ENCODE results near the gene MLF2. TPM values are rescaled to one million over a fixed set of nuclear protein-coding genes. Genes with fewer than 3 reads are reported as not detected.

Gene MLF2
- polyA plus RNA-seq, 2 of the 4 experiments (the other 2 are of a cell fraction): 295 to 302 TPM

DNA sequence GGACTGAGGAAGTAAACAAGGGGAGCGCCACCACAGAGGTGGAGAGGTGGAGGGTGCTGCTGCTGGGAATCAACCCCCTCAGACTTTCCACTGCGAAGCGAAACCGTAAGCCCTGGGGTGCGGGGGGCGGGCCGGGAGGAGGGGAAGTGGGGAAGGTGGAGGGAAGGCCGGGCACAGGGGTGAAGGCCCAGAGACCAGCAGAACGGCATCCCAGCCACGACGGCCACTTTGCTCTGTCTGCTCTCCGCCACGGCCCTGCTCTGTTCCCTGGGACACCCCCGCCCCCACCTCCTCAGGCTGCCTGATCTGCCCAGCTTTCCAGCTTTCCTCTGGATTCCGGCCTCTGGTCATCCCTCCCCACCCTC, 19.4 kb upstream of the MLF2 start, which contains the start of gene LAG3:
Gene LAG3, plus strand, starts transcription at position 190 of the 365 bp plus-strand sequence. CDS start 333 bp downstream, outside the sequence.
- ChIA-PET CTCF (interaction anchor here (1.3 to 26.0 kb wide), 5 partner anchors 10 to 218 kb away, joined by 4 to 670 read pairs (median 10); partner anchors contain the start of genes CD4 and MLF2), POLR2A (no interaction called here)
- peak within 1 kb of the TSS in 1 of 2 experiments; percentile 7; a peak in 2 of 6 replicates for H3K27ac ChIP-seq
- H3K4me2 ChIP-seq: peak within 1 kb of the TSS; percentile 26; the same call in 1 of the 3 replicates
- ATAC-seq (peak in 1 of 2 experiments; percentile 3; a peak in 1 of 6 replicates), FAIRE-seq (no peak), DNase-seq (ENCODE audit: low read depth in 1 of 2, low spot score in 1 of 2) (no peak)
- H3K4me1 ChIP-seq: peaks cover 49% of the 10 kb centered on the region
- no peaks in the 10 kb centered on the region for H3K9me3 ChIP-seq
- TF ChIP-seq FOXS1 (CRISPR knock-in tag; IDR thresholded peaks at IDR 0.05) (no peak), KDM5A (IDR thresholded peaks at IDR 0.05) (no peak), BHLHE40 (IDR thresholded peaks at IDR 0.05; ENCODE audit: low read depth, low read length) (no peak), RCOR1 (IDR thresholded peaks at IDR 0.05; ENCODE audit: low read depth, low read length) (no peak), JUNB (IDR thresholded peaks at IDR 0.05) (no peak), ZSCAN20 (CRISPR knock-in tag; IDR thresholded peaks at IDR 0.05) (no peak), GATA3 (IDR thresholded peaks at IDR 0.05; ENCODE audit: borderline replicate concordance) (no peak)
- no peak within 1 kb of the TSS for H3K4me3 ChIP-seq
- WGBS (ENCODE audit: missing lambda C conversion rate): 68% methylated on average over 9 of the region's 15 CpGs

DNA sequence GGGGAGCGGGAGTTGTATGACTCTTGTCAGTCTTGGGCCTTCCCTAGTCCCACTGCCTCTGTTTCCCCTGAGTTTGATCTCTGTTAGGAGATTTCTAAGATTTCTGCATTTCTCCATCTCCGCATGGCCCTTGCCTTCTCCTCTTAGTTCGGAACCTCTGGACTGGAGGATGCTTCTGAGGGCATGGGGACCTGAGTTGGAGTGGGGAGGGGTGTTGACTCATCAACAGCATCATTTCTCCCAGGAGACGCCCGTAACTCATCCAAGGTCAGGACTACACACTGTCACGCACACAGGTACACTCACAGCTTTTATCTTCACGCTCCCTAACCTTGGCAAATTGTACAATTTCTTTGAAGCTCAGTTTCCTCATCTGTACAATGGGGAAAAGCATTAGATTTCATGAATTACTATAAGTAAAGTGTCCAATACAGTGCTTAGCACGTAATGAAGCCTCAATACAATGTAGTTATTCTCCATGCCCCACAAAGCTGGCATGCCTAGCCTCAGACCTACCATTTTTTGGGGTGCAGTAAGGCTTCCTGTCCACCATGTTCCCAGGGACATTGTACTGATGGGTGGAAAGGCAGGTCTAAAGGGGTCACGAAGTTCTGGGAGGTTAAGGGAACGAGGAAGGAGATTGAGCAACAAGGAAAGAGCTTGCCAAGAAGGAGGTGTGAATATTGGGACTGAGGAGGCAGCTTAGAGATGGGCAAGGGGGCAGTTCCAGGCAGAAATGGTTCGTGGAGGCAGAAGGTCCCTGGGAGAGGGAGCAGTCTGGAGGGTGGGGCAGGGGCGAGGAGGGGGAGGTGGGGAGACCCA, 18.8 kb upstream of the MLF2 start:
- CTCF ChIA-PET: interaction anchor here (0.9 to 26.0 kb wide), 7 partner anchors 11 to 218 kb away, joined by 3 to 670 read pairs (median 4); partner anchors contain the start of genes CD4, MLF2 and P3H3
- peaks cover 49% of the 10 kb centered on the region for H3K4me1 ChIP-seq
- DNase-seq (ENCODE audit: low read depth in 1 of 2, low spot score in 1 of 2) (no peak), ATAC-seq (no peak), FAIRE-seq (no peak)
- POLR2A ChIA-PET: interaction anchor here (1.0 to 2.0 kb wide), 3 partner anchors 19 to 301 kb away, joined by 3 to 11 read pairs (median 3); partner anchors contain the start of genes COPS7A, MLF2 and VAMP1
- TF ChIP-seq KDM1A (IDR thresholded peaks at IDR 0.05; ENCODE audit: low read depth) (peak; percentile 79; the same call in 1 of the 2 replicates), CEBPB (IDR thresholded peaks at IDR 0.05) (no peak)
- peak overlapping the region in 1 of 2 experiments; percentile 7; a peak in 2 of 6 replicates for H3K27ac ChIP-seq
- no peak overlapping the region for H3K4me3 ChIP-seq
- H3K9me3 ChIP-seq: no peaks in the 10 kb centered on the region
- H3K4me2 ChIP-seq: peak overlapping the region; percentile 26; the same call in 1 of the 3 replicates
- WGBS (ENCODE audit: missing lambda C conversion rate): 73% methylated on average over 12 of the region's 12 CpGs

DNA sequence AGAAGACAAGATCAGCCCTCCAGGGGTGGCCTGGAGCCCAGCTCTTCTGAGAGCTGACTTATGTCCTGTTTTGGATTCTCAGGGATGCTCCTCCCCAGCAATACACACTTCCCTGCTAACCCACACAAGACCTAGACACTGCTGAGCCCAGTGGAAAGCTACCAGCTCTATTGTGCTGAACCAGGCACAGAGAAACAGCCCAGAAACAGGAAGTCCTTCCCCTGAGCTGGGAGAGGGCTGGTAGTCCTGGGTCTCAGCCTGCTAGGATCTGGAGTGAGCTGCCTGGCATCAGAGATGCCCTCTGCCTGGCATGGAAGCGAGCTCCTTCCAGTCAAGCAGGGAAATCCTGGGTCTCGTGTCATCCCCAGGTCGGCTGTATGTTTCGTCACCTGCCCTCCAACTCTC, 18.2 kb upstream of the MLF2 start:
- POLR2A ChIA-PET: interaction anchor here (1.0 to 2.0 kb wide), 3 partner anchors 18 to 301 kb away, joined by 3 to 11 read pairs (median 3); partner anchors contain the start of genes COPS7A, MLF2 and VAMP1
- CTCF ChIA-PET: interaction anchor here (0.6 to 26.0 kb wide), 10 partner anchors 12 to 306 kb away, joined by 3 to 670 read pairs (median 4); partner anchors contain the start of genes CD4, GPR162, MLF2 and P3H3
- DNase-seq (ENCODE audit: low read depth in 1 of 2, low spot score in 1 of 2) (no peak), FAIRE-seq (no peak), ATAC-seq (no peak)
- Histone ChIP-seq H3K4me1 (peaks cover 49% of the 10 kb centered on the region), H3K4me2 (peak overlapping the region; percentile 26; the same call in 1 of the 3 replicates), H3K9me3 (no peaks in the 10 kb centered on the region), H3K4me3 (no peak overlapping the region), H3K27ac (peak overlapping the region in 1 of 2 experiments; percentile 6; a peak in 1 of 6 replicates)
- TF ChIP-seq TP53 (CRISPR knock-in tag; IDR thresholded peaks at IDR 0.05) (no peak), BHLHE40 (IDR thresholded peaks at IDR 0.05; ENCODE audit: low read depth, low read length) (no peak)
- WGBS (ENCODE audit: missing lambda C conversion rate): 79% methylated on average over 4 of the region's 4 CpGs

DNA sequence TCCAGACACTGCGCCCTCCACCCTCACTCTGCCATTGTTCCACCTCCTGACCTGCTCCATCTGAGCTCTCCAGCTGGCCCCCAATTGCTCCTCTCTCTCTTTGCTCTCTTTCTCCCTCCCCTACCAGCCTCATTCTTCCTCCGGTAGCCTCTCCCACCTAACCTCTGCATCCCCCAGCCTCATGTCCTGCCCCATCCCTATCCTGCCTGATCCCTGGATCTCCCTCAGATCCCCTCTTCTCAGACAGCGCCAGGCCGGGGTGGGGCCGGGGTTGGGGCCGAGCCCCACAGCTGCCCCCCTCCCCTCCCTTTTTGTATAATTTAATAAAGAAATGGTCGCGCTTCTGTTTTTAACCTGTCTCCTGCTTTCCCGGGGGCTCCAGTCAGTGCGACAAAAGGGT, 17.7 kb upstream of the MLF2 start:
- Histone ChIP-seq H3K27ac (peak overlapping the region in 1 of 2 experiments; percentile 22; a peak in 1 of 6 replicates), H3K4me1 (peaks cover 48% of the 10 kb centered on the region), H3K4me3 (no peak overlapping the region), H3K9me3 (no peaks in the 10 kb centered on the region), H3K4me2 (no peak overlapping the region; the same call in 2 of the 3 replicates)
- CTCF ChIA-PET: interaction anchor here (0.6 to 26.0 kb wide), 8 partner anchors 12 to 305 kb away, joined by 3 to 670 read pairs (median 3); partner anchors contain the start of genes CD4, GPR162, MLF2 and P3H3
- DNase-seq (ENCODE audit: low read depth in 1 of 2, low spot score in 1 of 2): no peak
- ATAC-seq: no peak
- FAIRE-seq: no peak
- POLR2A ChIA-PET: interaction anchor here (1.4 to 2.0 kb wide), 2 partner anchors 18 to 300 kb away, joined by 3 to 11 read pairs; partner anchors contain the start of genes MLF2 and VAMP1
- WGBS (ENCODE audit: missing lambda C conversion rate): 93% methylated on average over 10 of the region's 10 CpGs
- TF ChIP-seq FOXS1 (CRISPR knock-in tag; IDR thresholded peaks at IDR 0.05) (no peak), NPAS2 (CRISPR knock-in tag; IDR thresholded peaks at IDR 0.05; ENCODE audit: borderline replicate concordance) (no peak), FOSL2 (IDR thresholded peaks at IDR 0.05) (no peak), FOSL2 (CRISPR knock-in tag; IDR thresholded peaks at IDR 0.05) (no peak), HEYL (CRISPR knock-in tag; IDR thresholded peaks at IDR 0.05) (no peak), CHD4 (IDR thresholded peaks at IDR 0.05; ENCODE audit: borderline replicate concordance) (no peak), ZNF302 (CRISPR knock-in tag; IDR thresholded peaks at IDR 0.05) (no peak), ESRRA (IDR thresholded peaks at IDR 0.05; ENCODE audit: borderline replicate concordance, low read length) (no peak), ZC3H11A (IDR thresholded peaks at IDR 0.05) (no peak), POLR2AphosphoS2 (conservative IDR thresholded peaks at IDR 0.05; ENCODE audit: low read length) (no peak), FOSB (CRISPR knock-in tag; IDR thresholded peaks at IDR 0.05) (no peak), RNF2 (IDR thresholded peaks at IDR 0.05; ENCODE audit: borderline replicate concordance, low read depth) (no peak)
- TF ChIP-seq, protein P1, sequence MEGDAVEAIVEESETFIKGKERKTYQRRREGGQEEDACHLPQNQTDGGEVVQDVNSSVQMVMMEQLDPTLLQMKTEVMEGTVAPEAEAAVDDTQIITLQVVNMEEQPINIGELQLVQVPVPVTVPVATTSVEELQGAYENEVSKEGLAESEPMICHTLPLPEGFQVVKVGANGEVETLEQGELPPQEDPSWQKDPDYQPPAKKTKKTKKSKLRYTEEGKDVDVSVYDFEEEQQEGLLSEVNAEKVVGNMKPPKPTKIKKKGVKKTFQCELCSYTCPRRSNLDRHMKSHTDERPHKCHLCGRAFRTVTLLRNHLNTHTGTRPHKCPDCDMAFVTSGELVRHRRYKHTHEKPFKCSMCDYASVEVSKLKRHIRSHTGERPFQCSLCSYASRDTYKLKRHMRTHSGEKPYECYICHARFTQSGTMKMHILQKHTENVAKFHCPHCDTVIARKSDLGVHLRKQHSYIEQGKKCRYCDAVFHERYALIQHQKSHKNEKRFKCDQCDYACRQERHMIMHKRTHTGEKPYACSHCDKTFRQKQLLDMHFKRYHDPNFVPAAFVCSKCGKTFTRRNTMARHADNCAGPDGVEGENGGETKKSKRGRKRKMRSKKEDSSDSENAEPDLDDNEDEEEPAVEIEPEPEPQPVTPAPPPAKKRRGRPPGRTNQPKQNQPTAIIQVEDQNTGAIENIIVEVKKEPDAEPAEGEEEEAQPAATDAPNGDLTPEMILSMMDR (IDR thresholded peaks at IDR 0.05): no peak
- TF ChIP-seq, protein P2, sequence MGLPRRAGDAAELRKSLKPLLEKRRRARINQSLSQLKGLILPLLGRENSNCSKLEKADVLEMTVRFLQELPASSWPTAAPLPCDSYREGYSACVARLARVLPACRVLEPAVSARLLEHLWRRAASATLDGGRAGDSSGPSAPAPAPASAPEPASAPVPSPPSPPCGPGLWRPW (IDR thresholded peaks at IDR 0.05): no peak
- TF ChIP-seq, protein P3, sequence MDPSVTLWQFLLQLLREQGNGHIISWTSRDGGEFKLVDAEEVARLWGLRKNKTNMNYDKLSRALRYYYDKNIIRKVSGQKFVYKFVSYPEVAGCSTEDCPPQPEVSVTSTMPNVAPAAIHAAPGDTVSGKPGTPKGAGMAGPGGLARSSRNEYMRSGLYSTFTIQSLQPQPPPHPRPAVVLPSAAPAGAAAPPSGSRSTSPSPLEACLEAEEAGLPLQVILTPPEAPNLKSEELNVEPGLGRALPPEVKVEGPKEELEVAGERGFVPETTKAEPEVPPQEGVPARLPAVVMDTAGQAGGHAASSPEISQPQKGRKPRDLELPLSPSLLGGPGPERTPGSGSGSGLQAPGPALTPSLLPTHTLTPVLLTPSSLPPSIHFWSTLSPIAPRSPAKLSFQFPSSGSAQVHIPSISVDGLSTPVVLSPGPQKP (IDR thresholded peaks at IDR 0.05; ENCODE audit: low read depth, low read length): no peak

All from A549 (cell line).